Liver (tissue), 9 donors: ENCODE measurements around the gene COL9A3. TPM values are rescaled to one million over a fixed set of nuclear protein-coding genes. Genes with fewer than 3 reads are reported as not detected.

ENCODE experiments used
- DNase-seq: peaks from one replicate; pipeline ENCODE4 v3.0.0-alpha.2; 2017; ENCODE audit warnings: low spot score
- H3K27ac ChIP-seq, 2 donors: one replicate each; pipeline ENCODE4 v1.7.0; 2013; ENCODE audit warnings: inconsistent platforms in 2 of 2, low read length in 2 of 2, control low read depth in 1 of 2, low read depth in 1 of 2, mild to moderate bottlenecking in 1 of 2
- H3K27me3 ChIP-seq, 4 donors: one replicate each; pipeline versions ENCODE4 v1.6.1 to v1.7.0; 2013; ENCODE audit warnings: low read length in 3 of 4, inconsistent platforms in 1 of 4, mild to moderate bottlenecking in 1 of 4, moderate library complexity in 1 of 4; ENCODE audit not compliant: control insufficient read depth in 4 of 4, insufficient read depth in 4 of 4
- H3K36me3 ChIP-seq, 4 donors: one replicate each; pipeline versions ENCODE4 v1.6.1 to v1.7.0; 2013; ENCODE audit warnings: low read length in 3 of 4, mild to moderate bottlenecking in 3 of 4, low read depth in 1 of 4, moderate library complexity in 1 of 4; ENCODE audit not compliant: control insufficient read depth in 4 of 4, insufficient read depth in 3 of 4
- H3K4me1 ChIP-seq, 4 donors: one replicate each; pipeline versions ENCODE4 v1.6.1 to v1.7.0; 2013; ENCODE audit warnings: low read length in 3 of 4, mild to moderate bottlenecking in 3 of 4, moderate library complexity in 1 of 4; ENCODE audit not compliant: control insufficient read depth in 4 of 4, insufficient read depth in 4 of 4
- H3K4me3 ChIP-seq, 3 donors: one replicate each; pipeline versions ENCODE4 v1.6.1 to v1.7.0; 2013; ENCODE audit warnings: low read length in 3 of 3, control low read depth in 1 of 3, low read depth in 1 of 3, mild to moderate bottlenecking in 1 of 3
- H3K9ac ChIP-seq, 2 donors: one replicate each; pipeline ENCODE4 v1.7.0; 2013; ENCODE audit warnings: low read length in 2 of 2, mild to moderate bottlenecking in 2 of 2, moderate library complexity in 2 of 2, control low read depth in 1 of 2, low read depth in 1 of 2
- H3K9me3 ChIP-seq, 4 donors: one replicate each; pipeline versions ENCODE4 v1.6.1 to v1.7.0; 2013; ENCODE audit warnings: low read length in 3 of 4; ENCODE audit not compliant: control insufficient read depth in 4 of 4
- ATF3 ChIP-seq: IDR thresholded peaks from 2 replicates; pipeline ENCODE4 v1.6.1; 2016; ENCODE audit warnings: antibody characterized with exemption
- EGR1 ChIP-seq, 2 donors: IDR thresholded peaks; 2 replicates each; pipeline ENCODE4 v1.6.1; 2016 to 2018; ENCODE audit warnings: antibody characterized with exemption in 2 of 2, low read depth in 2 of 2
- FOXA1 ChIP-seq: IDR thresholded peaks from 2 replicates; pipeline ENCODE4 v1.6.1; 2016; ENCODE audit warnings: antibody characterized with exemption
- FOXA2 ChIP-seq: IDR thresholded peaks from 2 replicates; pipeline ENCODE4 v1.6.1; 2016; ENCODE audit warnings: antibody characterized with exemption
- GABPA ChIP-seq, 2 donors: IDR thresholded peaks in 1 of 2; conservative IDR thresholded peaks in 1 of 2; 2 replicates each; pipeline ENCODE4 v1.6.1; 2016; ENCODE audit warnings: antibody characterized with exemption in 2 of 2, mild to moderate bottlenecking in 1 of 2, moderate library complexity in 1 of 2
- HNF4A ChIP-seq, 2 donors: conservative IDR thresholded peaks; 2 replicates each; pipeline ENCODE4 v1.6.1; 2016; ENCODE audit warnings: antibody characterized with exemption in 2 of 2, mild to moderate bottlenecking in 2 of 2
- HNF4G ChIP-seq: IDR thresholded peaks from 2 replicates; pipeline ENCODE4 v1.6.1; 2016; ENCODE audit warnings: antibody characterized with exemption
- JUND ChIP-seq, 2 donors: IDR thresholded peaks; 2 replicates each; pipeline ENCODE4 v1.6.1; 2016; ENCODE audit warnings: antibody characterized with exemption in 2 of 2
- NR2F2 ChIP-seq: IDR thresholded peaks from 2 replicates; pipeline ENCODE4 v1.6.1; 2016; ENCODE audit warnings: antibody characterized with exemption
- RAD21 ChIP-seq, 2 donors: IDR thresholded peaks; 2 replicates each; pipeline ENCODE4 v1.6.1; 2016; ENCODE audit warnings: antibody characterized with exemption in 2 of 2, mild to moderate bottlenecking in 2 of 2
- RXRA ChIP-seq, 2 donors: IDR thresholded peaks; 2 replicates each; pipeline ENCODE4 v1.6.1; 2017 to 2018; ENCODE audit warnings: antibody characterized with exemption in 2 of 2, mild to moderate bottlenecking in 1 of 2
- SP1 ChIP-seq: IDR thresholded peaks from 2 replicates; pipeline ENCODE4 v1.6.1; 2018; ENCODE audit warnings: antibody characterized with exemption, mild to moderate bottlenecking
- TAF1 ChIP-seq: conservative IDR thresholded peaks from 2 replicates; pipeline ENCODE4 v1.6.1; 2016; ENCODE audit warnings: antibody characterized with exemption, mild to moderate bottlenecking
- YY1 ChIP-seq: IDR thresholded peaks from 2 replicates; pipeline ENCODE4 v1.6.1; 2016; ENCODE audit warnings: antibody characterized with exemption, mild to moderate bottlenecking
- WGBS: extraction: QIAGEN DNeasy Blood & Tissue Kit; methylation state at CpG from one replicate; pipeline ENCODE4 v1.1.7; 2013; 5-methylcytosine and 5-hydroxymethylcytosine counted together
- polyA plus RNA-seq, 2 donors: library from polyadenylated mRNA; stranded (reverse) in 1 of 2; unstranded in 1 of 2; fragments of 200-250 nt in 1 of 2; fragments of >200 nt in 1 of 2; fragmentation: Nextera tagmentation in 1 of 2; extraction: Ambion mirVana in 1 of 2; gene quantifications; one replicate each; pipeline versions ENCODE4 v1.2.1 to v1.2.3, GENCODE V29; 2013 to 2015
- total RNA-seq, 2 donors: library from RNA; depleted of rRNA; stranded (reverse); fragments of >200 nt; gene quantifications; one replicate each; pipeline ENCODE4 v1.2.3, GENCODE V29; 2014
- TF ChIP-seq, protein P1 (sequence below): IDR thresholded peaks from 2 replicates; pipeline ENCODE4 v1.6.1; 2016; ENCODE audit warnings: antibody characterized with exemption
- TF ChIP-seq, protein P2 (sequence below): fragments of 150-350 bp; IDR thresholded peaks from 2 replicates; pipeline ENCODE4 v1.5.1; 2017; ENCODE audit warnings: improper control_type of control experiment, low read depth, low read length; ENCODE audit not compliant: missing input control
- TF ChIP-seq, protein P3 (sequence below): IDR thresholded peaks from 2 replicates; pipeline ENCODE4 v1.6.1; 2016; ENCODE audit warnings: antibody characterized with exemption
- donor health status: healthy.
- donor health status: healthy.
- donor health status: healthy.
- donor health status: healthy.
- donor health status: healthy.

COL9A3 gene
- total and polyA plus RNA-seq, 4 donors: 0.92 to 2.0 (median 1.1) TPM

DNA sequence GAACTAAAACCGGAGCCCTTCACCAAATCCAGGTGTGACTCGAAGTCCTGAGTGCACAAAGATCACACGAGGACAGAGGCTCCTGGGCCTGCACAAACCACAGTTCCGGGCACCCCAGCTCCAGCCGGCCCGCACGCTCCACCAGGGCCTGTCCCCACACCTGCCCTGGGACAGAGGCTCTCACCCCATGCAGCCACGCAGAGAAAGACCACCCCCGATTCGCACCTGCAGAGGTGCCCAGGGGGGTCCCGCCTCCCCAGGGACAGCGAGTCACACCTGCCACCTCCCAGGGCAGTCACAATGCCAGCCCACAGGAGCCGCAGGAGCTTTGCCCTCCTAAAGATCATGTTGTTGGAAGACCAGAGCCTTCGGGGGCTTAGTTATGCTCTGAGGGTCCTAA lies 45.9 kb upstream of the COL9A3 start:
- no peak overlapping the region for H3K4me3 ChIP-seq
- H3K36me3 ChIP-seq: no peaks in the 10 kb centered on the region
- H3K4me1 ChIP-seq: peaks cover 32 to 67% (median 48%) of the 10 kb centered on the region in 4 donors
- no peak overlapping the region for H3K27ac ChIP-seq
- no peaks in the 10 kb centered on the region for H3K9me3 ChIP-seq
- WGBS: 87% methylated on average over 14 of the region's 14 CpGs
- no peak overlapping the region for H3K9ac ChIP-seq
- no peak for DNase-seq
- H3K27me3 ChIP-seq: no peaks in the 10 kb centered on the region
- TF ChIP-seq JUND (IDR thresholded peaks at IDR 0.05) (no peak), GABPA (IDR thresholded peaks at IDR 0.05 in 1 of 2, conservative IDR thresholded peaks at IDR 0.05 in 1 of 2) (no peak), NR2F2 (no peak), FOXA1 (no peak), RXRA (IDR thresholded peaks at IDR 0.05) (no peak), HNF4A (conservative IDR thresholded peaks at IDR 0.05) (no peak), ATF3 (no peak), EGR1 (IDR thresholded peaks at IDR 0.05; ENCODE audit: low read depth in 2 of 2) (no peak)
- TF ChIP-seq, protein P1, sequence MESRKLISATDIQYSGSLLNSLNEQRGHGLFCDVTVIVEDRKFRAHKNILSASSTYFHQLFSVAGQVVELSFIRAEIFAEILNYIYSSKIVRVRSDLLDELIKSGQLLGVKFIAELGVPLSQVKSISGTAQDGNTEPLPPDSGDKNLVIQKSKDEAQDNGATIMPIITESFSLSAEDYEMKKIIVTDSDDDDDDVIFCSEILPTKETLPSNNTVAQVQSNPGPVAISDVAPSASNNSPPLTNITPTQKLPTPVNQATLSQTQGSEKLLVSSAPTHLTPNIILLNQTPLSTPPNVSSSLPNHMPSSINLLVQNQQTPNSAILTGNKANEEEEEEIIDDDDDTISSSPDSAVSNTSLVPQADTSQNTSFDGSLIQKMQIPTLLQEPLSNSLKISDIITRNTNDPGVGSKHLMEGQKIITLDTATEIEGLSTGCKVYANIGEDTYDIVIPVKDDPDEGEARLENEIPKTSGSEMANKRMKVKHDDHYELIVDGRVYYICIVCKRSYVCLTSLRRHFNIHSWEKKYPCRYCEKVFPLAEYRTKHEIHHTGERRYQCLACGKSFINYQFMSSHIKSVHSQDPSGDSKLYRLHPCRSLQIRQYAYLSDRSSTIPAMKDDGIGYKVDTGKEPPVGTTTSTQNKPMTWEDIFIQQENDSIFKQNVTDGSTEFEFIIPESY: no peak
- TF ChIP-seq, protein P2, sequence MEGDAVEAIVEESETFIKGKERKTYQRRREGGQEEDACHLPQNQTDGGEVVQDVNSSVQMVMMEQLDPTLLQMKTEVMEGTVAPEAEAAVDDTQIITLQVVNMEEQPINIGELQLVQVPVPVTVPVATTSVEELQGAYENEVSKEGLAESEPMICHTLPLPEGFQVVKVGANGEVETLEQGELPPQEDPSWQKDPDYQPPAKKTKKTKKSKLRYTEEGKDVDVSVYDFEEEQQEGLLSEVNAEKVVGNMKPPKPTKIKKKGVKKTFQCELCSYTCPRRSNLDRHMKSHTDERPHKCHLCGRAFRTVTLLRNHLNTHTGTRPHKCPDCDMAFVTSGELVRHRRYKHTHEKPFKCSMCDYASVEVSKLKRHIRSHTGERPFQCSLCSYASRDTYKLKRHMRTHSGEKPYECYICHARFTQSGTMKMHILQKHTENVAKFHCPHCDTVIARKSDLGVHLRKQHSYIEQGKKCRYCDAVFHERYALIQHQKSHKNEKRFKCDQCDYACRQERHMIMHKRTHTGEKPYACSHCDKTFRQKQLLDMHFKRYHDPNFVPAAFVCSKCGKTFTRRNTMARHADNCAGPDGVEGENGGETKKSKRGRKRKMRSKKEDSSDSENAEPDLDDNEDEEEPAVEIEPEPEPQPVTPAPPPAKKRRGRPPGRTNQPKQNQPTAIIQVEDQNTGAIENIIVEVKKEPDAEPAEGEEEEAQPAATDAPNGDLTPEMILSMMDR: no peak
- TF ChIP-seq, protein P3, sequence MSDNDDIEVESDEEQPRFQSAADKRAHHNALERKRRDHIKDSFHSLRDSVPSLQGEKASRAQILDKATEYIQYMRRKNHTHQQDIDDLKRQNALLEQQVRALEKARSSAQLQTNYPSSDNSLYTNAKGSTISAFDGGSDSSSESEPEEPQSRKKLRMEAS: no peak

GRCh38 chr20:62771396-62772102 lies 45.3 kb upstream of the COL9A3 start:
- peaks cover 32 to 73% (median 49%) of the 10 kb centered on the region in 4 donors for H3K4me1 ChIP-seq
- no peaks in the 10 kb centered on the region for H3K36me3 ChIP-seq
- H3K9ac ChIP-seq: no peak overlapping the region
- no peaks in the 10 kb centered on the region for H3K27me3 ChIP-seq
- 75% methylated on average over 25 of the region's 25 CpGs for WGBS
- H3K9me3 ChIP-seq: no peaks in the 10 kb centered on the region
- H3K27ac ChIP-seq: no peak overlapping the region
- TF ChIP-seq, protein P1: no peak
- TF ChIP-seq, protein P2: no peak
- TF ChIP-seq HNF4A (conservative IDR thresholded peaks at IDR 0.05) (no peak), FOXA2 (no peak), RAD21 (IDR thresholded peaks at IDR 0.05) (no peak), YY1 (no peak), JUND (IDR thresholded peaks at IDR 0.05) (no peak), HNF4G (no peak), SP1 (no peak), GABPA (IDR thresholded peaks at IDR 0.05 in 1 of 2, conservative IDR thresholded peaks at IDR 0.05 in 1 of 2) (no peak), FOXA1 (no peak), TAF1 (no peak)
- TF ChIP-seq, protein P3: no peak
- DNase-seq: no peak
- peak overlapping the region in 1 of 3 donors; percentile 21 for H3K4me3 ChIP-seq
